Islet of Langerhans (tissue), 1 donor: ENCODE measurements around the gene TTC16.
"Not testable (repeated sequence)": the region's sequence is repeated elsewhere in the genome, so short reads cannot be mapped to it uniquely, and the experiment has no call there.

ENCODE experiments used
- FAIRE-seq: peaks from one replicate; lab custom pipeline; 2011; peaks lifted over from hg19 to GRCh38; lab: Jason Lieb, UNC

The TTC16 gene

GRCh38 chr9:127742435-127743088 lies 26.7 kb downstream of the TTC16 start:
- FAIRE-seq = peak; percentile 66

- no peak for FAIRE-seq
These were observed 28.7 kb downstream of the TTC16 start for GRCh38 chr9:127744398-127745110.

GRCh38 chr9:127746959-127747569 lies 31.2 kb downstream of the TTC16 start:
- no peak for FAIRE-seq

GRCh38 chr9:127749090-127749787 lies 33.4 kb downstream of the TTC16 start:
- no peak for FAIRE-seq

- FAIRE-seq = no peak
These were observed 35.6 kb downstream of the TTC16 start for GRCh38 chr9:127751269-127752054.

- no peak for FAIRE-seq
These were observed 37.3 kb downstream of the TTC16 start for GRCh38 chr9:127753148-127753547.

- FAIRE-seq = no peak
These were observed 37.7 kb downstream of the TTC16 start for GRCh38 chr9:127753622-127754021.

- FAIRE-seq = no peak
These were observed 38.5 kb downstream of the TTC16 start for GRCh38 chr9:127754099-127755060.

- no peak for FAIRE-seq
These were observed 39.5 kb downstream of the TTC16 start for GRCh38 chr9:127755061-127756060.

GRCh38 chr9:127756233-127756632 lies 40.4 kb downstream of the TTC16 start:
- FAIRE-seq = no peak

- not testable (repeated sequence) for FAIRE-seq
These were observed 40.9 kb downstream of the TTC16 start for GRCh38 chr9:127756776-127757175.

- FAIRE-seq = no peak
These were observed 43.0 kb downstream of the TTC16 start for GRCh38 chr9:127758843-127759242.

GRCh38 chr9:127761061-127761460 lies 45.2 kb downstream of the TTC16 start:
- no peak for FAIRE-seq

- no peak for FAIRE-seq
These were observed 45.6 kb downstream of the TTC16 start for GRCh38 chr9:127761491-127761956.

- no peak for FAIRE-seq
These were observed 46.3 kb downstream of the TTC16 start for GRCh38 chr9:127762111-127762676.

- no peak for FAIRE-seq
These were observed 48.1 kb downstream of the TTC16 start for GRCh38 chr9:127763918-127764384.

- FAIRE-seq = no peak
These were observed 49.5 kb downstream of the TTC16 start for GRCh38 chr9:127765418-127765817.

- no peak for FAIRE-seq
These were observed 51.5 kb downstream of the TTC16 start for GRCh38 chr9:127767410-127767809.

- no peak for FAIRE-seq
These were observed 52.0 kb downstream of the TTC16 start for GRCh38 chr9:127767909-127768331.
